Neural cell (in vitro differentiated cells): ENCODE measurements around the gene FMN2. TPM values are rescaled to one million over a fixed set of nuclear protein-coding genes. Genes with fewer than 3 reads are reported as not detected.

ENCODE experiments used
- H2AFZ ChIP-seq: fragments of 200-600, 300-800 bp; sonication (generic), shearing (Covaris generic); 2 replicates; pipeline ENCODE4 v1.6.0; 2014; ENCODE audit warnings: low read depth, mild to moderate bottlenecking, antibody characterized with exemption, low read length, moderate library complexity
- H3F3A ChIP-seq: fragments of 200-600 bp; shearing (Covaris generic); 2 replicates; pipeline ENCODE4 v1.6.1; 2016; ENCODE audit warnings: mild to moderate bottlenecking, moderate library complexity, mixed read lengths, antibody characterized with exemption, low read length; ENCODE audit not compliant: insufficient read depth, poor library complexity, severe bottlenecking
- H3K27ac ChIP-seq: fragments of 200-600, 300-800 bp; sonication (generic), shearing (Covaris generic); 2 replicates; pipeline ENCODE4 v1.5.1; 2014; ENCODE audit warnings: mild to moderate bottlenecking, low read length, moderate library complexity
- H3K27me3 ChIP-seq: fragments of 300-800, 200-600 bp; sonication (generic), shearing (Covaris generic); 2 replicates; pipeline ENCODE4 v1.6.0; 2014; ENCODE audit warnings: mild to moderate bottlenecking, low read depth, low read length, moderate library complexity; ENCODE audit not compliant: insufficient read depth
- H3K36me3 ChIP-seq: fragments of 300-800, 200-600 bp; sonication (generic), shearing (Covaris generic); 2 replicates; pipeline ENCODE4 v1.5.1; 2014; ENCODE audit warnings: mild to moderate bottlenecking, antibody characterized with exemption, low read length, moderate library complexity; ENCODE audit not compliant: insufficient read depth
- H3K4me2 ChIP-seq: fragments of 300-800, 200-600 bp; sonication (generic), shearing (Covaris generic); 2 replicates; pipeline ENCODE4 v1.6.0; 2014; ENCODE audit warnings: mild to moderate bottlenecking, low read length
- H3K4me3 ChIP-seq: fragments of 300-800, 200-600 bp; sonication (generic), shearing (Covaris generic); 2 replicates; pipeline ENCODE4 v1.5.1; 2014; ENCODE audit warnings: mild to moderate bottlenecking, low read length, moderate library complexity
- H3K79me2 ChIP-seq: fragments of 200-600 bp; shearing (Covaris generic); replicated peaks from 2 replicates; pipeline ENCODE4 v1.6.0; 2014; ENCODE audit warnings: mild to moderate bottlenecking, low read length, moderate library complexity; ENCODE audit not compliant: insufficient read depth
- H3K9ac ChIP-seq: fragments of 300-800, 200-600 bp; sonication (generic), shearing (Covaris generic); 2 replicates; pipeline ENCODE4 v1.6.1; 2016; ENCODE audit warnings: mild to moderate bottlenecking, low read length, mixed read lengths
- H3K9me2 ChIP-seq: fragments of 200-600 bp; shearing (Covaris generic); 2 replicates; pipeline ENCODE4 v1.6.1; 2016; ENCODE audit warnings: mild to moderate bottlenecking, low read length, mixed read lengths; ENCODE audit not compliant: insufficient read depth
- H3K9me3 ChIP-seq: fragments of 200-600, 300-800 bp; sonication (generic), shearing (Covaris generic); 2 replicates; pipeline ENCODE4 v1.6.1; 2016; ENCODE audit warnings: mild to moderate bottlenecking, mixed run types, low read length, moderate library complexity, mixed read lengths
- H4K20me1 ChIP-seq: fragments of 200-600 bp; shearing (Covaris generic); 2 replicates; pipeline ENCODE4 v1.6.1; 2016; ENCODE audit warnings: mild to moderate bottlenecking, mixed run types; ENCODE audit not compliant: insufficient read depth
- EP300 ChIP-seq: fragments of 450-650 bp; conservative IDR thresholded peaks from 2 replicates; pipeline ENCODE4 v1.6.1; 2014; ENCODE audit warnings: antibody characterized with exemption, mild to moderate bottlenecking, moderate library complexity; ENCODE audit not compliant: poor library complexity, severe bottlenecking
- EZH2 ChIP-seq: fragments of 200-600, 300-800 bp; shearing (Covaris generic), sonication (generic); IDR thresholded peaks from 2 replicates; pipeline ENCODE4 v1.6.1; 2014; ENCODE audit warnings: antibody characterized with exemption, low read length, borderline replicate concordance, mild to moderate bottlenecking; ENCODE audit not compliant: insufficient read depth, poor library complexity, severe bottlenecking
- MXI1 ChIP-seq: fragments of 450-650 bp; conservative IDR thresholded peaks from 2 replicates; pipeline ENCODE4 v1.6.1; 2014; ENCODE audit warnings: antibody characterized with exemption, mild to moderate bottlenecking; ENCODE audit not compliant: poor library complexity, severe bottlenecking
- POLR2AphosphoS5 ChIP-seq: IDR thresholded peaks from 2 replicates; pipeline ENCODE4 v1.6.1; 2012
- RAD21 ChIP-seq: fragments of 450-650 bp; conservative IDR thresholded peaks from 2 replicates; pipeline ENCODE4 v1.6.1; 2014; ENCODE audit warnings: antibody characterized with exemption, mild to moderate bottlenecking, moderate library complexity
- SMC3 ChIP-seq: fragments of 450-650 bp; conservative IDR thresholded peaks from 2 replicates; pipeline ENCODE4 v1.6.1; 2014; ENCODE audit warnings: antibody characterized with exemption, mild to moderate bottlenecking, moderate library complexity; ENCODE audit not compliant: poor library complexity
- TAF1 ChIP-seq: IDR thresholded peaks from 2 replicates; pipeline ENCODE4 v1.6.1; 2012; ENCODE audit warnings: low read depth
- polyA plus RNA-seq: library from polyadenylated mRNA; depleted of rRNA; stranded (reverse); fragments of >200 nt; gene quantifications from 2 replicates; pipeline ENCODE4 v1.2.3, GENCODE V29; 2014
- TF ChIP-seq, protein P1 (sequence below): fragments of 450-650 bp; IDR thresholded peaks from 2 replicates; pipeline ENCODE4 v1.5.1; 2014; ENCODE audit warnings: antibody characterized with exemption, mild to moderate bottlenecking, moderate library complexity; ENCODE audit not compliant: poor library complexity, severe bottlenecking
- TF ChIP-seq, protein P2 (sequence below): IDR thresholded peaks from 2 replicates; pipeline ENCODE4 v1.6.1; 2012; ENCODE audit warnings: borderline replicate concordance

Gene FMN2
- polyA plus RNA-seq, 1 donor from 2014 or later, result 23.9 TPM

DNA sequence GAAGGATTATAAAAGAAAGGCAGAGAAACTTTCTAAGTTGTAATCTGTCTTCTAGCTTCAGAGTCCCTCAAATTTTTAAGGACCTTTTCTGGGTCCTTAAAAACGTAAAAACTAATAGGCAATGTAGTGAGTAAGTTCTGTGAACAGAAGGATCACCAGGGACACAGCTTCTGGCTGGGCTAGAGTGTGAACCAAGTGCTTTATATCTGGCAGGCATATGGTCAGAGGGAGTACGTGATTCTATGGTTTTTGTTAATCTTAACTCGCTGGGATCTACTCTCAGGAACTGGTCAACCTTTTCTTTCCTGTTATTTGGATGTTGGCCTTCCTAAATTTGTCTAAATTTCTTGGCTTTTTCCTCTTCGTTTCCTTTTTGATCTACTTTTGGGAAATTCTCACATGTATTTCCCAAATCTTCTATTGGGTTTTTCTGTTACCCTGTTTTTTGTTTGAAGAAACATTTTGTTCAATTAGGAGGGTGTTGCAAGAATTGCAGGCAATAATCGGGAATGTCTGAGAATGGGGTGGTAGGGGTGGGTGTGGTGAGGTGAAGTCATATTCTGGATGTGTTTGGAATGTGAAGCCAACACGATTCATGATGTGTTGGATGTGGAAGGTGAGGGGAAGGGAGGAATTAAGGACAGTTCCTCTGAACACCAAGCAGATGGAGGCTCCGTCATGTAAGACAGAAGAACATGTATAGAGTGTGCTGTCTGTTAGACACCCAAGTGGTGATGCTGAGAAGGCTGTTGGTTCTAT, 193.2 kb downstream of the FMN2 start:
- H3K9me3 ChIP-seq, result no peaks in the 10 kb centered on the region
- H3K27ac ChIP-seq, result no peak overlapping the region
- no peak overlapping the region for H3K4me2 ChIP-seq
- no peak overlapping the region for H2AFZ ChIP-seq
- H3K9ac ChIP-seq, result no peak overlapping the region
- no peaks in the 10 kb centered on the region for H4K20me1 ChIP-seq
- no peaks in the 10 kb centered on the region for H3F3A ChIP-seq
- H3K36me3 ChIP-seq, result peaks cover 5% of the 10 kb centered on the region
- H3K79me2 ChIP-seq, result no peaks in the 10 kb centered on the region
- H3K27me3 ChIP-seq, result no peaks in the 10 kb centered on the region
- no peak for TF ChIP-seq POLR2AphosphoS5
- TF ChIP-seq SMC3, result no peak
- no peaks in the 10 kb centered on the region for H3K9me2 ChIP-seq
- H3K4me3 ChIP-seq, result no peak overlapping the region

DNA sequence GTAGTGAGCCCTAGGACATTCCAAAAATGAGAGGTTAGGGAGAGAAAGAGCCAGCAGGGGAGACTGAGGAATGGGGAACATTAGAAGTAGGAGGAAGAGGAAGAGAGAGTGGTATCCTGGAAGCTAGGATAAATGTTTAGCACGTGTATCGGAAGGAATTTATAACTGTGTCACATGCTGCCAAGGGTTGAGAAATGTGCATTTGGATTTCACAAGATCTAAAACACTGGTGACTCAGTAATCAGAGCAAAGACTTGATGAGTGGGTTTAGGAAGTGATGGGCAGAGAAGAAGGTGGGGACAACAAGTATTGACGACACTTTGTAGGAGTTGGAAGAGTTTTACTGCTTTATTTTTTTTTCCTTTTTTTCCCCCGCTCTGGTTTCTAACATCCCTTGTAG, 193.9 kb downstream of the FMN2 start:
- no peak overlapping the region for H3K27ac ChIP-seq

More for the DNA sequence above, 193.9 kb downstream of the FMN2 start:
- H3F3A ChIP-seq, result no peaks in the 10 kb centered on the region
- no peaks in the 10 kb centered on the region for H3K79me2 ChIP-seq
- TF ChIP-seq, protein P1, sequence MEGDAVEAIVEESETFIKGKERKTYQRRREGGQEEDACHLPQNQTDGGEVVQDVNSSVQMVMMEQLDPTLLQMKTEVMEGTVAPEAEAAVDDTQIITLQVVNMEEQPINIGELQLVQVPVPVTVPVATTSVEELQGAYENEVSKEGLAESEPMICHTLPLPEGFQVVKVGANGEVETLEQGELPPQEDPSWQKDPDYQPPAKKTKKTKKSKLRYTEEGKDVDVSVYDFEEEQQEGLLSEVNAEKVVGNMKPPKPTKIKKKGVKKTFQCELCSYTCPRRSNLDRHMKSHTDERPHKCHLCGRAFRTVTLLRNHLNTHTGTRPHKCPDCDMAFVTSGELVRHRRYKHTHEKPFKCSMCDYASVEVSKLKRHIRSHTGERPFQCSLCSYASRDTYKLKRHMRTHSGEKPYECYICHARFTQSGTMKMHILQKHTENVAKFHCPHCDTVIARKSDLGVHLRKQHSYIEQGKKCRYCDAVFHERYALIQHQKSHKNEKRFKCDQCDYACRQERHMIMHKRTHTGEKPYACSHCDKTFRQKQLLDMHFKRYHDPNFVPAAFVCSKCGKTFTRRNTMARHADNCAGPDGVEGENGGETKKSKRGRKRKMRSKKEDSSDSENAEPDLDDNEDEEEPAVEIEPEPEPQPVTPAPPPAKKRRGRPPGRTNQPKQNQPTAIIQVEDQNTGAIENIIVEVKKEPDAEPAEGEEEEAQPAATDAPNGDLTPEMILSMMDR, result no peak
- TF ChIP-seq TAF1 (no peak), EP300 (no peak), EZH2 (no peak), RAD21 (no peak), MXI1 (no peak), POLR2AphosphoS5 (no peak)
- TF ChIP-seq, protein P2, sequence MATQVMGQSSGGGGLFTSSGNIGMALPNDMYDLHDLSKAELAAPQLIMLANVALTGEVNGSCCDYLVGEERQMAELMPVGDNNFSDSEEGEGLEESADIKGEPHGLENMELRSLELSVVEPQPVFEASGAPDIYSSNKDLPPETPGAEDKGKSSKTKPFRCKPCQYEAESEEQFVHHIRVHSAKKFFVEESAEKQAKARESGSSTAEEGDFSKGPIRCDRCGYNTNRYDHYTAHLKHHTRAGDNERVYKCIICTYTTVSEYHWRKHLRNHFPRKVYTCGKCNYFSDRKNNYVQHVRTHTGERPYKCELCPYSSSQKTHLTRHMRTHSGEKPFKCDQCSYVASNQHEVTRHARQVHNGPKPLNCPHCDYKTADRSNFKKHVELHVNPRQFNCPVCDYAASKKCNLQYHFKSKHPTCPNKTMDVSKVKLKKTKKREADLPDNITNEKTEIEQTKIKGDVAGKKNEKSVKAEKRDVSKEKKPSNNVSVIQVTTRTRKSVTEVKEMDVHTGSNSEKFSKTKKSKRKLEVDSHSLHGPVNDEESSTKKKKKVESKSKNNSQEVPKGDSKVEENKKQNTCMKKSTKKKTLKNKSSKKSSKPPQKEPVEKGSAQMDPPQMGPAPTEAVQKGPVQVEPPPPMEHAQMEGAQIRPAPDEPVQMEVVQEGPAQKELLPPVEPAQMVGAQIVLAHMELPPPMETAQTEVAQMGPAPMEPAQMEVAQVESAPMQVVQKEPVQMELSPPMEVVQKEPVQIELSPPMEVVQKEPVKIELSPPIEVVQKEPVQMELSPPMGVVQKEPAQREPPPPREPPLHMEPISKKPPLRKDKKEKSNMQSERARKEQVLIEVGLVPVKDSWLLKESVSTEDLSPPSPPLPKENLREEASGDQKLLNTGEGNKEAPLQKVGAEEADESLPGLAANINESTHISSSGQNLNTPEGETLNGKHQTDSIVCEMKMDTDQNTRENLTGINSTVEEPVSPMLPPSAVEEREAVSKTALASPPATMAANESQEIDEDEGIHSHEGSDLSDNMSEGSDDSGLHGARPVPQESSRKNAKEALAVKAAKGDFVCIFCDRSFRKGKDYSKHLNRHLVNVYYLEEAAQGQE, result no peak
- H3K36me3 ChIP-seq, result peaks cover 5% of the 10 kb centered on the region
- H3K9me2 ChIP-seq, result no peaks in the 10 kb centered on the region
- H3K4me2 ChIP-seq, result no peak overlapping the region
- no peak overlapping the region for H2AFZ ChIP-seq
- H3K4me3 ChIP-seq, result no peak overlapping the region
- no peaks in the 10 kb centered on the region for H3K27me3 ChIP-seq
- H4K20me1 ChIP-seq, result no peaks in the 10 kb centered on the region
- H3K9me3 ChIP-seq, result no peaks in the 10 kb centered on the region
- H3K9ac ChIP-seq, result no peak overlapping the region
